ENCODE data around the gene ARPC2.

GRCh38 chr2:218262237-218262600 is 45.2 kb downstream of the ARPC2 start:
- TF ChIP-seq CTCF (IDR thresholded peaks at IDR 0.05) (no peak), POLR2AphosphoS5 (IDR thresholded peaks at IDR 0.05) (no peak)

Data from gastroesophageal sphincter (tissue), 3 donors.